ENCODE results near the gene GET4. TPM values are rescaled to one million over a fixed set of nuclear protein-coding genes. Genes with fewer than 3 reads are reported as not detected.

Gene GET4
- polyA plus RNA-seq, 1 of the 3 experiments (the other 2 are of a cell fraction) = 63.1 TPM

GRCh38 chr7:935164-935873 is 59.0 kb downstream of the GET4 start:
- Histone ChIP-seq H4K20me1 (ENCODE audit: insufficient read depth) (no peaks in the 10 kb centered on the region), H3K4me1 (ENCODE audit: control insufficient read depth in 1 of 2, insufficient read depth in 2 of 2, low read depth in 1 of 2, low read length in 1 of 2) (0 out of 4 replicates have a peak, but pooled peaks cover 0 to 5% of the 10 kb centered on the region in 2 experiments), H3K36me3 (replicated peaks in 1 of 2; ENCODE audit: control insufficient read depth in 1 of 2, insufficient read depth in 2 of 2, low read length in 1 of 2) (no peaks in the 10 kb centered on the region), H3K9me2 (no peaks in the 10 kb centered on the region), H2AFZ (ENCODE audit: low read depth) (no peak overlapping the region), H3K27me3 (ENCODE audit: insufficient read depth) (no peaks in the 10 kb centered on the region), H3F3A (replicated peaks; ENCODE audit: insufficient read depth) (no peaks in the 10 kb centered on the region), H3K27ac (ENCODE audit: low read depth in 2 of 2, low read length in 1 of 2) (no peak overlapping the region), H3K79me2 (ENCODE audit: insufficient read depth) (no peaks in the 10 kb centered on the region), H3K9ac (no peak overlapping the region), H3K9me3 (peaks cover 1% of the 10 kb centered on the region; the same call in 1 of the 2 replicates), H3K4me3 (ENCODE audit: low read depth in 2 of 2, low read length in 1 of 2) (no peak overlapping the region), H3K4me2 (no peak overlapping the region)
- TF ChIP-seq RAD21 (IDR thresholded peaks at IDR 0.05; ENCODE audit: low read length) = no peak
- no peak for TF ChIP-seq SIN3A (IDR thresholded peaks at IDR 0.05; ENCODE audit: borderline replicate concordance, low read depth, low read length)
- no peak for TF ChIP-seq RXRA (IDR thresholded peaks at IDR 0.05; ENCODE audit: borderline replicate concordance, low read depth)
- TF ChIP-seq ELF1 (IDR thresholded peaks at IDR 0.05) = no peak
- no peak for TF ChIP-seq FOXM1 (IDR thresholded peaks at IDR 0.05; ENCODE audit: low read depth)
- CTCF ChIA-PET = interaction anchor here (0.7 to 1.1 kb wide), 2 partner anchors 21 to 258 kb away, joined by 3 read pairs; no protein-coding TSS in a partner anchor
- 71% methylated on average over 39 of the region's 46 CpGs for WGBS (ENCODE audit: low lambda C conversion rate)
- POLR2A ChIA-PET = no interaction called here
- no peak for DNase-seq

GRCh38 chr7:935874-936385 is 59.6 kb downstream of the GET4 start:
- no peak overlapping the region for H3K4me2 ChIP-seq
- POLR2A ChIA-PET = no interaction called here
- CTCF ChIA-PET = interaction anchor here (1.1 kb wide), 1 partner anchor 257 kb away, joined by 3 read pairs; no protein-coding TSS in a partner anchor

GRCh38 chr7:936386-937054 is 60.2 kb downstream of the GET4 start:
- DNase-seq = no peak
- no peaks in the 10 kb centered on the region for H3K27me3 ChIP-seq (ENCODE audit: insufficient read depth)
- H3K36me3 ChIP-seq (replicated peaks in 1 of 2; ENCODE audit: control insufficient read depth in 1 of 2, insufficient read depth in 2 of 2, low read length in 1 of 2) = no peaks in the 10 kb centered on the region
- TF ChIP-seq TAF1 (IDR thresholded peaks at IDR 0.05; ENCODE audit: borderline replicate concordance, low read depth, low read length) = no peak
- TF ChIP-seq FOSL2 (IDR thresholded peaks at IDR 0.05; ENCODE audit: borderline replicate concordance, low read depth) = peak; percentile 75
- 0 out of 4 replicates have a peak, but pooled peaks cover 0 to 5% of the 10 kb centered on the region in 2 experiments for H3K4me1 ChIP-seq (ENCODE audit: control insufficient read depth in 1 of 2, insufficient read depth in 2 of 2, low read depth in 1 of 2, low read length in 1 of 2)
- no peaks in the 10 kb centered on the region for H3K9me2 ChIP-seq
- no peak overlapping the region for H2AFZ ChIP-seq (ENCODE audit: low read depth)
- peaks cover 5% of the 10 kb centered on the region; the same call in 1 of the 2 replicates for H3K9me3 ChIP-seq
- ChIA-PET POLR2A (no interaction called here), CTCF (no interaction called here)
- no peak overlapping the region for H3K4me3 ChIP-seq (ENCODE audit: low read depth in 2 of 2, low read length in 1 of 2)
- H3K79me2 ChIP-seq (ENCODE audit: insufficient read depth) = no peaks in the 10 kb centered on the region
- no peak overlapping the region for H3K27ac ChIP-seq (ENCODE audit: low read depth in 2 of 2, low read length in 1 of 2)
- no peak overlapping the region for H3K9ac ChIP-seq
- H3F3A ChIP-seq (replicated peaks; ENCODE audit: insufficient read depth) = peaks cover 8% of the 10 kb centered on the region
- WGBS (ENCODE audit: low lambda C conversion rate) = 72% methylated on average over 13 of the region's 22 CpGs
- 0 out of 2 replicates have a peak overlapping the region, but pooled peaks have one; percentile 4 for H3K4me2 ChIP-seq
- H4K20me1 ChIP-seq (ENCODE audit: insufficient read depth) = no peaks in the 10 kb centered on the region

More at GRCh38 chr7:935874-936385, 59.6 kb downstream of the GET4 start:
- H3K9me3 ChIP-seq = peaks cover 5% of the 10 kb centered on the region; the same call in 1 of the 2 replicates
- no peaks in the 10 kb centered on the region for H4K20me1 ChIP-seq (ENCODE audit: insufficient read depth)
- no peak overlapping the region for H3K4me3 ChIP-seq (ENCODE audit: low read depth in 2 of 2, low read length in 1 of 2)
- no peak overlapping the region for H3K9ac ChIP-seq
- H3K4me1 ChIP-seq (ENCODE audit: control insufficient read depth in 1 of 2, insufficient read depth in 2 of 2, low read depth in 1 of 2, low read length in 1 of 2) = 0 out of 4 replicates have a peak, but pooled peaks cover 0 to 5% of the 10 kb centered on the region in 2 experiments
- H3F3A ChIP-seq (replicated peaks; ENCODE audit: insufficient read depth) = peaks cover 2% of the 10 kb centered on the region
- no peak overlapping the region for H3K27ac ChIP-seq (ENCODE audit: low read depth in 2 of 2, low read length in 1 of 2)
- DNase-seq = no peak
- 94% methylated on average over 28 of the region's 28 CpGs for WGBS (ENCODE audit: low lambda C conversion rate)
- no peaks in the 10 kb centered on the region for H3K79me2 ChIP-seq (ENCODE audit: insufficient read depth)
- no peaks in the 10 kb centered on the region for H3K9me2 ChIP-seq
- no peak overlapping the region for H2AFZ ChIP-seq (ENCODE audit: low read depth)
- TF ChIP-seq RCOR1 (IDR thresholded peaks at IDR 0.05; ENCODE audit: low read length) = no peak
- H3K36me3 ChIP-seq (replicated peaks in 1 of 2; ENCODE audit: control insufficient read depth in 1 of 2, insufficient read depth in 2 of 2, low read length in 1 of 2) = no peaks in the 10 kb centered on the region
- H3K27me3 ChIP-seq (ENCODE audit: insufficient read depth) = no peaks in the 10 kb centered on the region
